Measurements from ENCODE around the gene OR6Y1.

GRCh38 chr1:158507511-158507910 lies 46.7 kb downstream of the OR6Y1 start:
- TF ChIP-seq RAD21 (IDR thresholded peaks at IDR 0.05; ENCODE audit: low read length) (no peak), POLR2A (IDR thresholded peaks at IDR 0.05; ENCODE audit: low read depth, low read length) (no peak), CTCF (conservative IDR thresholded peaks at IDR 0.05; ENCODE audit: low read depth, low read length) (no peak), BHLHE40 (IDR thresholded peaks at IDR 0.05; ENCODE audit: low read depth, low read length) (no peak), FOS (IDR thresholded peaks at IDR 0.05; ENCODE audit: low read depth, low read length) (no peak), CEBPB (IDR thresholded peaks at IDR 0.05; ENCODE audit: low read depth, low read length) (no peak), SMC3 (IDR thresholded peaks at IDR 0.05; ENCODE audit: low read depth, low read length) (no peak), RFX5 (IDR thresholded peaks at IDR 0.05; ENCODE audit: low read depth, low read length) (no peak), MAFK (IDR thresholded peaks at IDR 0.05; ENCODE audit: low read depth, low read length) (no peak), MAZ (IDR thresholded peaks at IDR 0.05; ENCODE audit: borderline replicate concordance, low read depth, low read length) (no peak), CHD1 (IDR thresholded peaks at IDR 0.05; ENCODE audit: low read depth, low read length) (no peak), MXI1 (IDR thresholded peaks at IDR 0.05; ENCODE audit: borderline replicate concordance, low read depth, low read length) (no peak), USF2 (IDR thresholded peaks at IDR 0.05; ENCODE audit: low read depth, low read length) (no peak)

Measured in IMR-90 (cell line).